Liver (tissue), 9 donors: ENCODE results near the gene TTC23L. TPM values are rescaled to one million over a fixed set of nuclear protein-coding genes. Genes with fewer than 3 reads are reported as not detected.

Experiments
- DNase-seq: peaks from one replicate; pipeline ENCODE4 v3.0.0-alpha.2; 2017; ENCODE audit warnings: low spot score
- H3K27ac ChIP-seq, 2 donors: one replicate each; pipeline ENCODE4 v1.7.0; 2013; ENCODE audit warnings: inconsistent platforms in 2 of 2, low read length in 2 of 2, control low read depth in 1 of 2, low read depth in 1 of 2, mild to moderate bottlenecking in 1 of 2
- H3K27me3 ChIP-seq, 4 donors: one replicate each; pipeline versions ENCODE4 v1.6.1 to v1.7.0; 2013; ENCODE audit warnings: low read length in 3 of 4, inconsistent platforms in 1 of 4, mild to moderate bottlenecking in 1 of 4, moderate library complexity in 1 of 4; ENCODE audit not compliant: control insufficient read depth in 4 of 4, insufficient read depth in 4 of 4
- H3K36me3 ChIP-seq, 4 donors: one replicate each; pipeline versions ENCODE4 v1.6.1 to v1.7.0; 2013; ENCODE audit warnings: low read length in 3 of 4, mild to moderate bottlenecking in 3 of 4, low read depth in 1 of 4, moderate library complexity in 1 of 4; ENCODE audit not compliant: control insufficient read depth in 4 of 4, insufficient read depth in 3 of 4
- H3K4me1 ChIP-seq, 4 donors: one replicate each; pipeline versions ENCODE4 v1.6.1 to v1.7.0; 2013; ENCODE audit warnings: low read length in 3 of 4, mild to moderate bottlenecking in 3 of 4, moderate library complexity in 1 of 4; ENCODE audit not compliant: control insufficient read depth in 4 of 4, insufficient read depth in 4 of 4
- H3K4me3 ChIP-seq, 3 donors: one replicate each; pipeline versions ENCODE4 v1.6.1 to v1.7.0; 2013; ENCODE audit warnings: low read length in 3 of 3, control low read depth in 1 of 3, low read depth in 1 of 3, mild to moderate bottlenecking in 1 of 3
- H3K9ac ChIP-seq, 2 donors: one replicate each; pipeline ENCODE4 v1.7.0; 2013; ENCODE audit warnings: low read length in 2 of 2, mild to moderate bottlenecking in 2 of 2, moderate library complexity in 2 of 2, control low read depth in 1 of 2, low read depth in 1 of 2
- H3K9me3 ChIP-seq, 4 donors: one replicate each; pipeline versions ENCODE4 v1.6.1 to v1.7.0; 2013; ENCODE audit warnings: low read length in 3 of 4; ENCODE audit not compliant: control insufficient read depth in 4 of 4
- CTCF ChIP-seq: fragments of 150-350 bp; IDR thresholded peaks from 2 replicates; pipeline ENCODE4 v1.5.1; 2017; ENCODE audit warnings: improper control_type of control experiment, low read depth, low read length; ENCODE audit not compliant: missing input control
- EGR1 ChIP-seq, 2 donors: IDR thresholded peaks; 2 replicates each; pipeline ENCODE4 v1.6.1; 2016 to 2018; ENCODE audit warnings: antibody characterized with exemption in 2 of 2, low read depth in 2 of 2
- REST ChIP-seq: IDR thresholded peaks from 2 replicates; pipeline ENCODE4 v1.6.1; 2016; ENCODE audit warnings: antibody characterized with exemption, mild to moderate bottlenecking
- RXRA ChIP-seq, 2 donors: IDR thresholded peaks; 2 replicates each; pipeline ENCODE4 v1.6.1; 2017 to 2018; ENCODE audit warnings: antibody characterized with exemption in 2 of 2, mild to moderate bottlenecking in 1 of 2
- SP1 ChIP-seq: IDR thresholded peaks from 2 replicates; pipeline ENCODE4 v1.6.1; 2018; ENCODE audit warnings: antibody characterized with exemption, mild to moderate bottlenecking
- TAF1 ChIP-seq: conservative IDR thresholded peaks from 2 replicates; pipeline ENCODE4 v1.6.1; 2016; ENCODE audit warnings: antibody characterized with exemption, mild to moderate bottlenecking
- YY1 ChIP-seq: IDR thresholded peaks from 2 replicates; pipeline ENCODE4 v1.6.1; 2016; ENCODE audit warnings: antibody characterized with exemption, mild to moderate bottlenecking
- WGBS: extraction: QIAGEN DNeasy Blood & Tissue Kit; methylation state at CpG from one replicate; pipeline ENCODE4 v1.1.7; 2013; 5-methylcytosine and 5-hydroxymethylcytosine counted together
- polyA plus RNA-seq, 2 donors: library from polyadenylated mRNA; stranded (reverse) in 1 of 2; unstranded in 1 of 2; fragments of 200-250 nt in 1 of 2; fragments of >200 nt in 1 of 2; fragmentation: Nextera tagmentation in 1 of 2; extraction: Ambion mirVana in 1 of 2; gene quantifications; one replicate each; pipeline versions ENCODE4 v1.2.1 to v1.2.3, GENCODE V29; 2013 to 2015
- total RNA-seq, 2 donors: library from RNA; depleted of rRNA; stranded (reverse); fragments of >200 nt; gene quantifications; one replicate each; pipeline ENCODE4 v1.2.3, GENCODE V29; 2014
- TF ChIP-seq, protein P1 (sequence below): IDR thresholded peaks from 2 replicates; pipeline ENCODE4 v1.6.1; 2016; ENCODE audit warnings: antibody characterized with exemption
- TF ChIP-seq, protein P2 (sequence below): IDR thresholded peaks from 2 replicates; pipeline ENCODE4 v1.6.1; 2016; ENCODE audit warnings: antibody characterized with exemption
- donor health status: healthy.
- donor health status: healthy.
- donor health status: healthy.
- donor health status: healthy.
- donor health status: healthy.

The TTC23L gene
- total and polyA plus RNA-seq, 4 donors: 0.03 to 0.19 (median 0.08) TPM; not detected in 1

- 91% methylated on average over 7 of the region's 7 CpGs for WGBS
- no peak overlapping the region for H3K9ac ChIP-seq
Observed at GRCh38 chr5:34842554-34842953, 3.6 kb downstream of the TTC23L start.

DNA sequence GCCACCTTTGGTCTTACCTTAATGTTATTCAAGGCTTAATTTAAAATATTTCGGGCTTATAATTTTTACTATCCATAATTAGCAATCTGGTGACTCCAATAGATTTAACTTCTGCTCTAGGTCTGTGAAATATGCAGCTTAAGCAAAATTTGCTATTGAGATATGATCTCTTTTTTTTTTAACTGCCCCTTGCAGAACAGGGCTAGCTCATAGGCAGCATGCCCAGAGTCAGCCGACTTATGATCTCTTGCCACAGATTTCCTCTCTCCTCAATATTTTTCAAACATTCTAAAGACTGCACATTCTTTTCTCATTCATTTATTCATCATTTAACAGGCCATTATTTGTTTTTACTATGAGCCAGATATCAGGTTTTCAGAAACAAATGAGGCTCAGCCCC, 4.5 kb downstream of the TTC23L start:
- TF ChIP-seq RXRA (IDR thresholded peaks at IDR 0.05) (no peak), YY1 (no peak), EGR1 (IDR thresholded peaks at IDR 0.05; ENCODE audit: low read depth in 2 of 2) (no peak), REST (no peak), CTCF (no peak), TAF1 (no peak)
- TF ChIP-seq, protein P1, sequence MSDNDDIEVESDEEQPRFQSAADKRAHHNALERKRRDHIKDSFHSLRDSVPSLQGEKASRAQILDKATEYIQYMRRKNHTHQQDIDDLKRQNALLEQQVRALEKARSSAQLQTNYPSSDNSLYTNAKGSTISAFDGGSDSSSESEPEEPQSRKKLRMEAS: no peak
- TF ChIP-seq, protein P2, sequence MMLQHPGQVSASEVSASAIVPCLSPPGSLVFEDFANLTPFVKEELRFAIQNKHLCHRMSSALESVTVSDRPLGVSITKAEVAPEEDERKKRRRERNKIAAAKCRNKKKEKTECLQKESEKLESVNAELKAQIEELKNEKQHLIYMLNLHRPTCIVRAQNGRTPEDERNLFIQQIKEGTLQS: no peak
- Histone ChIP-seq H3K27me3 (no peaks in the 10 kb centered on the region), H3K4me3 (no peak overlapping the region), H3K4me1 (peaks cover 0 to 8% (median 3%) of the 10 kb centered on the region in 4 donors), H3K9me3 (no peaks in the 10 kb centered on the region), H3K27ac (no peak overlapping the region), H3K9ac (no peak overlapping the region), H3K36me3 (no peaks in the 10 kb centered on the region)
- WGBS: 84% methylated on average over 2 of the region's 2 CpGs
- no peak for DNase-seq

More at GRCh38 chr5:34842554-34842953, 3.6 kb downstream of the TTC23L start:
- no peak overlapping the region for H3K27ac ChIP-seq
- no peak for DNase-seq
- H3K4me3 ChIP-seq: no peak overlapping the region
- TF ChIP-seq SP1 (no peak), EGR1 (IDR thresholded peaks at IDR 0.05; ENCODE audit: low read depth in 2 of 2) (no peak), CTCF (no peak)
- TF ChIP-seq, protein P1: no peak
- peaks cover 0 to 10% (median 3%) of the 10 kb centered on the region in 4 donors for H3K4me1 ChIP-seq
- H3K36me3 ChIP-seq: no peaks in the 10 kb centered on the region
- H3K27me3 ChIP-seq: no peaks in the 10 kb centered on the region
- H3K9me3 ChIP-seq: no peaks in the 10 kb centered on the region
